ENCODE data around the gene SLC39A11.

DNA sequence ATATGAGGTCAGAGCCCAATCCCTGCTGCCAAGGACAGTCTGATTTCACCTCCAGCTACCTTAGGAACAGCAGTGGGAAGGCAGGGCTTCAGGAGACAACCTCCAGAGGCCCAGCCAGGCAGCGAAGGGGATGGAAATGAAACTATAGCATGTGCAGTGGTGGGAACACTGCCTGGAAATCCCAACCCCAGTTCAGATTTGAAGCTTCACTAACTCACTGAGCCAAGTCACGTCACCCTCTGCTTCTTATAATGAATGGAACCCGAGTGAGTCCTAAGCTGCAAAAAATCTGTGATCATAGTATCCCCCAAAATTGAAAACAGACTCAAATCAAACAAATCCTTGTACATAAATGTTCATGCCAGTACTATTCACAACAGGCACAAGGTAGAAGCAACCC lies 36.0 kb upstream of the SLC39A11 start:
- TF ChIP-seq EZH2 (IDR thresholded peaks at IDR 0.05; ENCODE audit: insufficient read depth, low read length): no peak
- TF ChIP-seq, protein P1, sequence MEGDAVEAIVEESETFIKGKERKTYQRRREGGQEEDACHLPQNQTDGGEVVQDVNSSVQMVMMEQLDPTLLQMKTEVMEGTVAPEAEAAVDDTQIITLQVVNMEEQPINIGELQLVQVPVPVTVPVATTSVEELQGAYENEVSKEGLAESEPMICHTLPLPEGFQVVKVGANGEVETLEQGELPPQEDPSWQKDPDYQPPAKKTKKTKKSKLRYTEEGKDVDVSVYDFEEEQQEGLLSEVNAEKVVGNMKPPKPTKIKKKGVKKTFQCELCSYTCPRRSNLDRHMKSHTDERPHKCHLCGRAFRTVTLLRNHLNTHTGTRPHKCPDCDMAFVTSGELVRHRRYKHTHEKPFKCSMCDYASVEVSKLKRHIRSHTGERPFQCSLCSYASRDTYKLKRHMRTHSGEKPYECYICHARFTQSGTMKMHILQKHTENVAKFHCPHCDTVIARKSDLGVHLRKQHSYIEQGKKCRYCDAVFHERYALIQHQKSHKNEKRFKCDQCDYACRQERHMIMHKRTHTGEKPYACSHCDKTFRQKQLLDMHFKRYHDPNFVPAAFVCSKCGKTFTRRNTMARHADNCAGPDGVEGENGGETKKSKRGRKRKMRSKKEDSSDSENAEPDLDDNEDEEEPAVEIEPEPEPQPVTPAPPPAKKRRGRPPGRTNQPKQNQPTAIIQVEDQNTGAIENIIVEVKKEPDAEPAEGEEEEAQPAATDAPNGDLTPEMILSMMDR (IDR thresholded peaks at IDR 0.05; ENCODE audit: insufficient read depth, low read depth, low read length): no peak

Measured in astrocyte (in vitro differentiated cells and primary cell).